A549 (cell line): ENCODE data around the gene C1orf105. TPM values are rescaled to one million over a fixed set of nuclear protein-coding genes. Genes with fewer than 3 reads are reported as not detected.

Experiments used
- ATAC-seq, 2 experiments: fragments of 200-7000 bp in 1 of 2; fragments of >200 bp in 1 of 2; cut with Nextera tagmentation in 1 of 2; cut with Tn5 transposase in 1 of 2; 3 replicates each; pipeline versions ENCODE4 v1.8.0 to v1.9.1; 2018 to 2020; ENCODE audit warnings: mild to moderate bottlenecking in 1 of 2, moderate library complexity in 1 of 2
- CTCF ChIA-PET: fragments of 300-600 bp; sonication (Branson Sonifier 250); formaldehyde crosslinking; extraction: SDS; loops from one replicate; lab custom pipeline; 2021; ENCODE audit warnings: antibody characterized with exemption, inconsistent platforms; lab: Yijun Ruan, JAX
- POLR2A ChIA-PET: fragments of 350-600 bp; formaldehyde crosslinking; extraction: SDS; loops from one replicate; lab custom pipeline; 2021; ENCODE audit warnings: antibody characterized with exemption, inconsistent platforms; lab: Yijun Ruan, JAX
- DNase-seq, 2 experiments: peaks; one replicate each; pipeline versions ENCODE4 v3.0.0 to v3.0.0-alpha.2; 2011 to 2016; ENCODE audit warnings: low read depth in 1 of 2, low spot score in 1 of 2
- FAIRE-seq: peaks from 2 replicates; lab custom pipeline; 2011; peaks lifted over from hg19 to GRCh38; lab: Jason Lieb, UNC
- H3K27ac ChIP-seq, 2 experiments: fragments of >200 bp; sonication (Bioruptor Twin); formaldehyde crosslinking; 3 replicates each; pipeline ENCODE4 v1.5.1; 2016 to 2017
- H3K4me1 ChIP-seq: fragments of >200 bp; sonication (Bioruptor Twin); formaldehyde crosslinking; 3 replicates; pipeline ENCODE4 v1.6.1; 2016
- H3K4me2 ChIP-seq: fragments of >200 bp; sonication (Bioruptor Twin); formaldehyde crosslinking; 3 replicates; pipeline ENCODE4 v1.6.1; 2016
- H3K4me3 ChIP-seq: fragments of >200 bp; sonication (Bioruptor Twin); formaldehyde crosslinking; 3 replicates; pipeline ENCODE4 v1.5.1; 2016
- H3K9me3 ChIP-seq: fragments of >200 bp; sonication (Bioruptor Twin); formaldehyde crosslinking; 3 replicates; pipeline ENCODE4 v1.6.1; 2016
- CBX8 ChIP-seq: fragments of 200-600 bp; sonication (generic); IDR thresholded peaks from 2 replicates; pipeline ENCODE4 v1.6.1; 2016
- CHD2 ChIP-seq: fragments of 150-350 bp; IDR thresholded peaks from 2 replicates; pipeline ENCODE4 v1.6.1; 2014; ENCODE audit warnings: low read length; ENCODE audit not compliant: partially characterized antibody
- CTCF ChIP-seq: fragments of >200 bp; sonication (Bioruptor Twin); formaldehyde crosslinking; IDR thresholded peaks from 3 replicates; pipeline ENCODE4 v1.5.1; 2016
- EHMT2 ChIP-seq: fragments of 200-600 bp; sonication (generic); IDR thresholded peaks from 2 replicates; pipeline ENCODE4 v1.6.1; 2016; ENCODE audit warnings: antibody characterized with exemption, low read depth, mild to moderate bottlenecking, moderate library complexity
- FOSB ChIP-seq: fragments of 250-450 bp; sonication (Bioruptor Pico); IDR thresholded peaks from 2 replicates; pipeline ENCODE4 v1.5.0; 2020; ENCODE audit warnings: mild to moderate bottlenecking, moderate library complexity
- FOXS1 ChIP-seq: fragments of 250-450 bp; sonication (Bioruptor Pico); IDR thresholded peaks from 2 replicates; pipeline ENCODE4 v1.5.0; 2020; ENCODE audit warnings: mild to moderate bottlenecking, moderate library complexity
- HDAC2 ChIP-seq: fragments of 200-600 bp; sonication (generic); IDR thresholded peaks from 2 replicates; pipeline ENCODE4 v1.6.1; 2016
- HES2 ChIP-seq: fragments of >200 bp; sonication (Bioruptor Twin); formaldehyde crosslinking; IDR thresholded peaks from 2 replicates; pipeline ENCODE4 v1.6.1; 2016
- HOXA7 ChIP-seq: fragments of 250-450 bp; sonication (Bioruptor Pico); IDR thresholded peaks from 2 replicates; pipeline ENCODE4 v1.5.0; 2020; ENCODE audit warnings: mild to moderate bottlenecking, moderate library complexity
- KDM1A ChIP-seq: fragments of 200-600 bp; sonication (generic); IDR thresholded peaks from 2 replicates; pipeline ENCODE4 v1.6.1; 2016; ENCODE audit warnings: low read depth, mild to moderate bottlenecking
- MAFK ChIP-seq: fragments of 450-650 bp; IDR thresholded peaks from 2 replicates; pipeline ENCODE4 v1.6.1; 2014; ENCODE audit not compliant: partially characterized antibody
- POLR2AphosphoS2 ChIP-seq: conservative IDR thresholded peaks from 2 replicates; pipeline ENCODE4 v1.6.1; 2012; ENCODE audit warnings: low read length, improper control_type of control experiment, inconsistent platforms
- RARB ChIP-seq: fragments of 250-450 bp; sonication (Bioruptor Pico); IDR thresholded peaks from 2 replicates; pipeline ENCODE4 v1.8.0; 2021; ENCODE audit warnings: mild to moderate bottlenecking, moderate library complexity
- REST ChIP-seq: fragments of 200-600 bp; sonication (generic); IDR thresholded peaks from 2 replicates; pipeline ENCODE4 v1.6.1; 2016; ENCODE audit warnings: antibody characterized with exemption, mild to moderate bottlenecking, moderate library complexity
- RFX5 ChIP-seq: fragments of 450-650 bp; IDR thresholded peaks from 2 replicates; pipeline ENCODE4 v1.7.1; 2014; ENCODE audit warnings: antibody characterized with exemption, mild to moderate bottlenecking, moderate library complexity
- SMC3 ChIP-seq: fragments of >200 bp; sonication (Bioruptor Twin); formaldehyde crosslinking; IDR thresholded peaks from 3 replicates; pipeline ENCODE4 v1.6.1; 2018; ENCODE audit warnings: inconsistent platforms
- SREBF2 ChIP-seq: fragments of 450-650 bp; IDR thresholded peaks from 2 replicates; pipeline ENCODE4 v1.6.1; 2014; ENCODE audit warnings: mild to moderate bottlenecking, moderate library complexity
- TP53 ChIP-seq: fragments of 250-450 bp; sonication (Bioruptor Pico); IDR thresholded peaks from 2 replicates; pipeline ENCODE4 v1.5.0; 2021; ENCODE audit warnings: mild to moderate bottlenecking, moderate library complexity
- USF2 ChIP-seq: fragments of 450-650 bp; IDR thresholded peaks from 2 replicates; pipeline ENCODE4 v1.6.1; 2014; ENCODE audit warnings: antibody characterized with exemption
- ZC3H11A ChIP-seq: fragments of 450-650 bp; IDR thresholded peaks from 2 replicates; pipeline ENCODE4 v1.6.1; 2014; ENCODE audit warnings: antibody characterized with exemption, mild to moderate bottlenecking
- ZFP36 ChIP-seq: fragments of 450-650 bp; IDR thresholded peaks from 2 replicates; pipeline ENCODE4 v1.6.1; 2014; ENCODE audit warnings: borderline replicate concordance; ENCODE audit not compliant: partially characterized antibody
- ZNF302 ChIP-seq: fragments of 250-450 bp; sonication (Bioruptor Pico); IDR thresholded peaks from 2 replicates; pipeline ENCODE4 v1.9.0; 2021; ENCODE audit warnings: inconsistent platforms, mild to moderate bottlenecking, moderate library complexity
- ZSCAN20 ChIP-seq: fragments of 250-450 bp; sonication (Bioruptor Pico); IDR thresholded peaks from 2 replicates; pipeline ENCODE4 v1.8.0; 2022; ENCODE audit warnings: mild to moderate bottlenecking, moderate library complexity
- WGBS: methylation state at CpG from one replicate; pipeline ENCODE4 v1.1.6; 2017; ENCODE audit errors: missing lambda C conversion rate; 5-methylcytosine and 5-hydroxymethylcytosine counted together
- polyA plus RNA-seq, 4 experiments: library from polyadenylated mRNA; depleted of rRNA in 3 of 4; stranded (reverse); fragments of >200 nt; fragmentation: RNase III in 1 of 4; extraction: RNeasy Plus Mini Kit Qiagen cat#74134 plus additional on column Dnase treatment in 1 of 4; gene quantifications; 2 replicates in 3 of 4; 3 replicates in 1 of 4; pipeline ENCODE4 v1.2.3, GENCODE V29; 2011 to 2017

The C1orf105 gene
- polyA plus RNA-seq, 2 of the 4 experiments (the other 2 are of a cell fraction): 0.40 TPM; not detected in 1

GRCh38 chr1:172399756-172400721 is 20.4 kb upstream of the C1orf105 start:
- no peaks in the 10 kb centered on the region for H3K9me3 ChIP-seq
- ChIA-PET CTCF (interaction anchor here (0.6 to 4.7 kb wide), 42 partner anchors 11 to 776 kb away, joined by 3 to 48 read pairs (median 4); no protein-coding TSS in a partner anchor), POLR2A (interaction anchor here (1.0 to 2.6 kb wide), 4 partner anchors 41 to 414 kb away, joined by 5 to 24 read pairs (median 8); no protein-coding TSS in a partner anchor)
- TF ChIP-seq RFX5 (no peak), HES2 (no peak), POLR2AphosphoS2 (no peak), HDAC2 (no peak), MAFK (no peak), EHMT2 (no peak), SMC3 (no peak; the same call in 2 of the 3 replicates), SREBF2 (no peak), KDM1A (no peak), ZNF302 (CRISPR knock-in tag) (no peak), ZFP36 (no peak)
- FAIRE-seq: no peak
- no peak for DNase-seq
- WGBS: 68% methylated on average over 6 of the region's 6 CpGs
- peak overlapping the region; percentile 83 to 86 for H3K27ac ChIP-seq
- H3K4me3 ChIP-seq: no peak overlapping the region
- peaks cover 20% of the 10 kb centered on the region for H3K4me1 ChIP-seq
- H3K4me2 ChIP-seq: peak overlapping the region; percentile 73
- peak in 1 of 2 experiments; percentile 43; a peak in 3 of 6 replicates for ATAC-seq

GRCh38 chr1:172400722-172401105 is 19.8 kb upstream of the C1orf105 start:
- ATAC-seq: no peak
- no peak for DNase-seq
- ChIA-PET POLR2A (no interaction called here), CTCF (interaction anchor here (1.0 to 4.7 kb wide), 9 partner anchors 17 to 415 kb away, joined by 3 to 48 read pairs (median 4); partner anchors contain the start of gene PIGC)
- H3K27ac ChIP-seq: peak overlapping the region; percentile 22 to 86; a peak in 1 of 6 replicates
- no peak overlapping the region for H3K4me3 ChIP-seq
- no peak for FAIRE-seq
- peaks cover 20% of the 10 kb centered on the region for H3K4me1 ChIP-seq
- H3K4me2 ChIP-seq: no peak overlapping the region
- TF ChIP-seq HDAC2 (no peak), ZSCAN20 (CRISPR knock-in tag) (no peak), HES2 (no peak), REST (no peak), CHD2 (no peak), SMC3 (no peak)
- 100% methylated on average over 1 of the region's 1 CpG for WGBS
- H3K9me3 ChIP-seq: no peaks in the 10 kb centered on the region

- FAIRE-seq: no peak
- CTCF ChIA-PET: interaction anchor here (1.0 to 1.3 kb wide), 4 partner anchors 16 to 399 kb away, joined by 3 to 4 read pairs (median 3); partner anchors contain the start of gene PIGC
- TF ChIP-seq RFX5 (no peak), CTCF (no peak), HDAC2 (no peak), TP53 (CRISPR knock-in tag) (no peak), SMC3 (no peak), FOSB (CRISPR knock-in tag) (no peak), HOXA7 (no peak), CBX8 (no peak), ZC3H11A (no peak), RARB (CRISPR knock-in tag) (no peak), FOXS1 (no peak), USF2 (no peak), EHMT2 (no peak)
Observed at GRCh38 chr1:172401477-172401876, 19.0 kb upstream of the C1orf105 start.

More at GRCh38 chr1:172401477-172401876, 19.0 kb upstream of the C1orf105 start:
- DNase-seq (no peak), ATAC-seq (no peak)
- Histone ChIP-seq H3K4me3 (no peak overlapping the region), H3K9me3 (no peaks in the 10 kb centered on the region), H3K4me2 (no peak overlapping the region), H3K4me1 (peaks cover 20% of the 10 kb centered on the region), H3K27ac (no peak overlapping the region)
- POLR2A ChIA-PET: no interaction called here
